ENCODE data around the gene BEX4. TPM values are rescaled to one million over a fixed set of nuclear protein-coding genes. Genes with fewer than 3 reads are reported as not detected.

BEX4 gene
- total and polyA plus RNA-seq, 2 of the 8 experiments (the other 6 are each of a cell fraction or from before 2014, with no cell fraction given) = 27.2 to 45.1 TPM

GRCh38 chrX:103250977-103251376 lies 36.1 kb downstream of the BEX4 start (continued):
- TF ChIP-seq SIN3A (conservative IDR thresholded peaks at IDR 0.05 in 1 of 2, IDR thresholded peaks at IDR 0.05 in 1 of 2; ENCODE audit: low read depth in 1 of 2, low read length in 2 of 2) (no peak), RBBP5 (IDR thresholded peaks at IDR 0.05; ENCODE audit: borderline replicate concordance, low read depth, low read length) (no peak), POLR2AphosphoS5 (IDR thresholded peaks at IDR 0.05; ENCODE audit: low read depth, low read length) (no peak), CREB1 (IDR thresholded peaks at IDR 0.05) (no peak)

Measured in H1 (cell line).